SJSA1 (cell line): ENCODE results near the gene GTF2A2. TPM values are rescaled to one million over a fixed set of nuclear protein-coding genes. Genes with fewer than 3 reads are reported as not detected.
"Not testable (repeated sequence)": the region's sequence is repeated elsewhere in the genome, so short reads cannot be mapped to it uniquely, and the experiment has no call there.

Experiments
- DNase-seq, 2 experiments: peaks; one replicate each; pipeline ENCODE4 v3.0.0-alpha.2; 2015 to 2020; ENCODE audit warnings: low spot score in 2 of 2, low read depth in 1 of 2
- H3K27ac ChIP-seq: fragments of 250-450 bp; sonication (Bioruptor Pico); 2 replicates; pipeline ENCODE4 v1.5.1; 2020; ENCODE audit warnings: mild to moderate bottlenecking, moderate library complexity
- H3K27me3 ChIP-seq: fragments of 250-450 bp; sonication (Bioruptor Pico); replicated peaks from 2 replicates; pipeline ENCODE4 v1.5.1; 2020; ENCODE audit warnings: mild to moderate bottlenecking, moderate library complexity
- H3K36me3 ChIP-seq: fragments of 250-450 bp; sonication (Bioruptor Pico); 2 replicates; pipeline ENCODE4 v1.5.1; 2020; ENCODE audit warnings: mild to moderate bottlenecking
- H3K4me1 ChIP-seq: fragments of 250-450 bp; sonication (Bioruptor Pico); replicated peaks from 2 replicates; pipeline ENCODE4 v1.6.1; 2021; ENCODE audit warnings: mild to moderate bottlenecking
- H3K4me3 ChIP-seq: fragments of 250-450 bp; sonication (Bioruptor Pico); 2 replicates; pipeline ENCODE4 v1.5.1; 2020; ENCODE audit warnings: mild to moderate bottlenecking
- H3K9me3 ChIP-seq: fragments of 250-450 bp; sonication (Bioruptor Pico); replicated peaks from 2 replicates; pipeline ENCODE4 v1.5.1; 2020; ENCODE audit warnings: mild to moderate bottlenecking
- total RNA-seq: library from RNA; depleted of rRNA; stranded (reverse); fragments of >200 nt; shearing (Covaris generic); gene quantifications from 2 replicates; pipeline ENCODE4 v1.2.3, GENCODE V29; 2014; rRNA removed

GTF2A2 gene
- total RNA-seq: 111 and 142 TPM in 2 replicates

GRCh38 chr15:59656897-59657634, at the start of gene GTF2A2:
GTF2A2 (minus strand) TSS chr15:59657515; CDS start chr15:59652277, 5,238 bp downstream.
- H3K4me3 ChIP-seq: peak within 1 kb of the TSS; percentile 89
- no peaks in the 10 kb centered on the region for H3K27me3 ChIP-seq
- H3K36me3 ChIP-seq: peaks cover 69% of the 10 kb centered on the region
- peak; percentile 93 to 96 for DNase-seq
- H3K4me1 ChIP-seq: peaks cover 11% of the 10 kb centered on the region; the same call in 1 of the 2 replicates
- peak within 1 kb of the TSS; percentile 71 for H3K27ac ChIP-seq
- no peaks in the 10 kb centered on the region; the same call in 1 of the 2 replicates for H3K9me3 ChIP-seq

GRCh38 chr15:59703979-59704796, 46.9 kb upstream of the GTF2A2 start:
- Histone ChIP-seq H3K9me3 (no peaks in the 10 kb centered on the region), H3K4me3 (no peak overlapping the region), H3K27me3 (no peaks in the 10 kb centered on the region), H3K27ac (peak overlapping the region; percentile 53), H3K4me1 (peaks cover 35% of the 10 kb centered on the region), H3K36me3 (no peaks in the 10 kb centered on the region)
- DNase-seq: peak; percentile 81 to 85

GRCh38 chr15:59702351-59702750, 45.0 kb upstream of the GTF2A2 start:
- no peaks in the 10 kb centered on the region for H3K36me3 ChIP-seq
- H3K4me3 ChIP-seq: no peak overlapping the region
- H3K27me3 ChIP-seq: no peaks in the 10 kb centered on the region
- no peak for DNase-seq
- no peak overlapping the region for H3K27ac ChIP-seq
- H3K9me3 ChIP-seq: no peaks in the 10 kb centered on the region
- H3K4me1 ChIP-seq: peaks cover 35% of the 10 kb centered on the region

GRCh38 chr15:59701880-59702279, 44.6 kb upstream of the GTF2A2 start:
- Histone ChIP-seq H3K36me3 (no peaks in the 10 kb centered on the region), H3K27ac (no peak overlapping the region), H3K27me3 (no peaks in the 10 kb centered on the region), H3K4me3 (no peak overlapping the region), H3K4me1 (peaks cover 35% of the 10 kb centered on the region), H3K9me3 (no peaks in the 10 kb centered on the region)
- no peak for DNase-seq

GRCh38 chr15:59699810-59700431, 42.6 kb upstream of the GTF2A2 start:
- no peak overlapping the region for H3K27ac ChIP-seq
- no peak overlapping the region for H3K4me3 ChIP-seq
- no peak for DNase-seq
- H3K27me3 ChIP-seq: no peaks in the 10 kb centered on the region
- no peaks in the 10 kb centered on the region for H3K36me3 ChIP-seq
- no peaks in the 10 kb centered on the region for H3K9me3 ChIP-seq
- peaks cover 26% of the 10 kb centered on the region for H3K4me1 ChIP-seq

- H3K4me1 ChIP-seq: peaks cover 13% of the 10 kb centered on the region
- not testable (repeated sequence) for H3K9me3 ChIP-seq, H3K27me3 ChIP-seq, DNase-seq, H3K27ac ChIP-seq, H3K4me3 ChIP-seq, H3K36me3 ChIP-seq
Observed at GRCh38 chr15:59698065-59698464, 40.8 kb upstream of the GTF2A2 start.

DNA sequence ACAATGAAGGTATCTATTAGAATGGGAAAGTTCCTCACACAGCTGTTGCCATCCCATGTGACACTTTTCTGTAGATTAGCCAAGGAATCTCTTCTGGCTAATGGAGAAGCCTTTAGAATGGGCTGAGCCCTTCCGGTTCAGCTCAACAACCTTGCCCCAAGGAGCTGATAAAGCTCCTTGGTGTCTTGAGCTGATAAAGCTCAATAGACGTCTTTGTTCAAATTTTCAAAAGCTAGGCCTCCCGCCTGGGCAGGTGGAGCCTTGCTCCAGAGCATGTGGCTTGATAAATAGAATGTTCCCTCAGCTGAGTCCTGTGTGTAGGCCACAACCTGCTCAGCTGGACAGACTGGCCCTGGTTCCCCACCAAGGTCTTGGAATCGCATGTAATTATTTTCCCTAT, 39.0 kb upstream of the GTF2A2 start:
- no peak overlapping the region for H3K27ac ChIP-seq
- H3K36me3 ChIP-seq: no peaks in the 10 kb centered on the region
- no peaks in the 10 kb centered on the region for H3K9me3 ChIP-seq
- no peak for DNase-seq
- no peak overlapping the region for H3K4me3 ChIP-seq
- no peaks in the 10 kb centered on the region for H3K27me3 ChIP-seq
- H3K4me1 ChIP-seq: peaks cover 9% of the 10 kb centered on the region

- peaks cover 2% of the 10 kb centered on the region for H3K4me1 ChIP-seq
- H3K27ac ChIP-seq: no peak overlapping the region
- no peak for DNase-seq
- no peaks in the 10 kb centered on the region for H3K27me3 ChIP-seq
- no peak overlapping the region for H3K4me3 ChIP-seq
- no peaks in the 10 kb centered on the region for H3K36me3 ChIP-seq
- no peaks in the 10 kb centered on the region for H3K9me3 ChIP-seq
Observed at GRCh38 chr15:59694779-59695178, 37.5 kb upstream of the GTF2A2 start.

GRCh38 chr15:59691194-59691805, 34.0 kb upstream of the GTF2A2 start:
- Histone ChIP-seq H3K36me3 (peaks cover 18% of the 10 kb centered on the region), H3K4me1 (peaks cover 7% of the 10 kb centered on the region), H3K27ac (no peak overlapping the region), H3K4me3 (no peak overlapping the region), H3K9me3 (no peaks in the 10 kb centered on the region), H3K27me3 (no peaks in the 10 kb centered on the region)
- peak in 1 of 2 experiments; percentile 34 for DNase-seq

- H3K4me3 ChIP-seq: peak overlapping the region; percentile 80
- no peaks in the 10 kb centered on the region for H3K27me3 ChIP-seq
- H3K27ac ChIP-seq: no peak overlapping the region
- H3K9me3 ChIP-seq: no peaks in the 10 kb centered on the region
- DNase-seq: peak; percentile 53 to 78
- H3K4me1 ChIP-seq: peaks cover 18% of the 10 kb centered on the region
- peaks cover 30% of the 10 kb centered on the region for H3K36me3 ChIP-seq
Observed at GRCh38 chr15:59689626-59690236, 32.4 kb upstream of the GTF2A2 start.

GRCh38 chr15:59688782-59689625, 31.7 kb upstream of the GTF2A2 start, which contains the start of gene BNIP2:
BNIP2 (minus strand) TSS chr15:59689320; CDS start chr15:59682457, 6,863 bp downstream.
- peak within 1 kb of the TSS; percentile 91 for H3K27ac ChIP-seq

DNA sequence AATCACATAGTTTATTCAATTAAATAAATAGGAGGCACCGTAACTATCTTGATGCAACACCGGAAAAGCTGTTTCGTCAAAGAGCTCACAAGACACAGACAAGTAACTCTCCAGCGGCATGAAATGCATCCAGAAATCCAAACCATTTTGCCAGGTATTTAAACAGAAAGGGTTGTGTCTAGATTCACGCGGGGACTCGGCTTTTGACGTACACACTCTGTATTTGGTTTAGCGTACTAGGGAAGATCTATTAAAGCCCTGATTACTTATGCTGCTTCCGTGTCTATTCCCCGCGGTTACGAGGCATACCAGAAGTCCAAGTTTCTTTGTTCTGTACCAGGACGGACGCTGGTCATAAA, 31.1 kb upstream of the GTF2A2 start:
- peaks cover 35% of the 10 kb centered on the region for H3K36me3 ChIP-seq
- H3K9me3 ChIP-seq: no peaks in the 10 kb centered on the region
- DNase-seq: peak in 1 of 2 experiments; percentile 78
- peak overlapping the region; percentile 80 for H3K4me3 ChIP-seq
- no peaks in the 10 kb centered on the region for H3K27me3 ChIP-seq
- H3K4me1 ChIP-seq: peaks cover 18% of the 10 kb centered on the region
- peak overlapping the region; percentile 91 for H3K27ac ChIP-seq

More at GRCh38 chr15:59688782-59689625, 31.7 kb upstream of the GTF2A2 start, which contains the start of gene BNIP2:
- peak; percentile 95 to 100 for DNase-seq
- no peaks in the 10 kb centered on the region for H3K9me3 ChIP-seq
- peaks cover 18% of the 10 kb centered on the region for H3K4me1 ChIP-seq
- H3K27me3 ChIP-seq: no peaks in the 10 kb centered on the region
- H3K4me3 ChIP-seq: peak within 1 kb of the TSS; percentile 80
- H3K36me3 ChIP-seq: peaks cover 30% of the 10 kb centered on the region
